H1 (cell line): Measurements from ENCODE around the gene WDR64. TPM values are rescaled to one million over a fixed set of nuclear protein-coding genes. Genes with fewer than 3 reads are reported as not detected.

Experiments used
- CTCF ChIA-PET: fragments of 300-600 bp; sonication (Branson Sonifier 250); formaldehyde crosslinking; loops from one replicate; lab custom pipeline; 2021; ENCODE audit not compliant: partially characterized antibody; lab: Charles Lee
- POLR2A ChIA-PET: fragments of 300-600 bp; sonication (Branson Sonifier 250); formaldehyde crosslinking; loops from one replicate; lab custom pipeline; 2021; ENCODE audit warnings: inconsistent platforms; ENCODE audit not compliant: partially characterized antibody; lab: Charles Lee
- DNase-seq, 2 experiments: peaks; one replicate each; pipeline versions ENCODE4 v3.0.0 to v3.0.0-alpha.2; 2010 to 2022; ENCODE audit warnings: low spot score in 2 of 2, low read depth in 1 of 2, mixed read lengths in 1 of 2
- FAIRE-seq: peaks from 2 replicates; lab custom pipeline; 2011; peaks lifted over from hg19 to GRCh38; lab: Jason Lieb, UNC
- H2AFZ ChIP-seq: 2 replicates; pipeline ENCODE4 v1.8.1; 2012; ENCODE audit warnings: low read length, inconsistent platforms
- H2AK5ac ChIP-seq: 2 replicates; pipeline ENCODE4 v1.6.1; 2013; ENCODE audit warnings: low read depth, low read length
- H2BK120ac ChIP-seq: replicated peaks from 2 replicates; pipeline ENCODE3; 2013; ENCODE audit warnings: low read depth, low read length, inconsistent platforms
- H2BK12ac ChIP-seq: 2 replicates; pipeline ENCODE4 v1.6.1; 2013; ENCODE audit warnings: low read depth, low read length
- H2BK15ac ChIP-seq: 2 replicates; pipeline ENCODE4 v1.6.1; 2013; ENCODE audit warnings: low read length
- H2BK20ac ChIP-seq: 2 replicates; pipeline ENCODE4 v1.6.1; 2013; ENCODE audit warnings: low read length
- H2BK5ac ChIP-seq: 2 replicates; pipeline ENCODE4 v1.6.1; 2013; ENCODE audit warnings: low read depth, low read length
- H3K14ac ChIP-seq: 2 replicates; pipeline ENCODE4 v1.6.1; 2013; ENCODE audit warnings: inconsistent platforms; ENCODE audit not compliant: insufficient read length
- H3K18ac ChIP-seq: 2 replicates; pipeline ENCODE4 v1.6.1; 2013; ENCODE audit warnings: low read length; ENCODE audit errors: extremely low read depth
- H3K23ac ChIP-seq: 2 replicates; pipeline ENCODE4 v1.6.1; 2013; ENCODE audit warnings: inconsistent platforms; ENCODE audit not compliant: insufficient read length
- H3K23me2 ChIP-seq: 2 replicates; pipeline ENCODE4 v1.6.1; 2013; ENCODE audit warnings: low read depth, low read length
- H3K27ac ChIP-seq: 2 replicates; pipeline ENCODE4 v1.6.1; 2011; ENCODE audit warnings: low read depth, low read length, inconsistent platforms
- H3K27me3 ChIP-seq, 4 experiments: replicated peaks in 1 of 4; 1 replicate in 1 of 4; 2 replicates in 3 of 4; pipeline versions ENCODE4 v1.6.1 to v1.8.1; 2011 to 2013; ENCODE audit warnings: low read length in 3 of 4, mild to moderate bottlenecking in 3 of 4, inconsistent platforms in 2 of 4, mixed read lengths in 2 of 4, moderate library complexity in 1 of 4; ENCODE audit not compliant: control insufficient read depth in 3 of 4, insufficient read depth in 3 of 4; ENCODE audit errors: extremely low read depth in 1 of 4
- H3K36me3 ChIP-seq, 4 experiments: 2 replicates each; pipeline versions ENCODE4 v1.6.1 to v1.8.1; 2011 to 2013; ENCODE audit warnings: mild to moderate bottlenecking in 4 of 4, low read length in 3 of 4, moderate library complexity in 2 of 4, control low read depth in 1 of 4, inconsistent platforms in 1 of 4; ENCODE audit not compliant: insufficient read depth in 4 of 4, control insufficient read depth in 2 of 4
- H3K4ac ChIP-seq: replicated peaks from 2 replicates; pipeline ENCODE3; 2013; ENCODE audit warnings: low read length, low read depth, mixed read lengths, inconsistent platforms; ENCODE audit not compliant: insufficient read length
- H3K4me1 ChIP-seq, 4 experiments: replicated peaks in 1 of 4; 1 replicate in 1 of 4; 2 replicates in 3 of 4; pipeline versions ENCODE4 v1.6.1 to v1.8.1; 2011 to 2013; ENCODE audit warnings: low read length in 3 of 4, inconsistent platforms in 2 of 4, mixed read lengths in 1 of 4; ENCODE audit not compliant: insufficient read depth in 4 of 4, control insufficient read depth in 3 of 4
- H3K4me2 ChIP-seq, 2 experiments: 2 replicates each; pipeline versions ENCODE4 v1.6.1 to v1.8.1; 2011 to 2013; ENCODE audit warnings: low read depth in 2 of 2, low read length in 2 of 2, control low read depth in 1 of 2, inconsistent platforms in 1 of 2, mild to moderate bottlenecking in 1 of 2; ENCODE audit not compliant: insufficient read depth in 1 of 2
- H3K4me3 ChIP-seq, 4 experiments: fragments of 200-600, 300-600 bp in 1 of 4; sonication (generic), shearing (Covaris generic), sonication (Bioruptor Twin) in 1 of 4; 2 replicates each; pipeline versions ENCODE4 v1.5.1 to v1.8.1; 2011 to 2016; ENCODE audit warnings: low read length in 4 of 4, low read depth in 3 of 4, control low read depth in 2 of 4, inconsistent platforms in 2 of 4, mild to moderate bottlenecking in 2 of 4, mixed read lengths in 1 of 4, moderate library complexity in 1 of 4; ENCODE audit not compliant: insufficient read depth in 2 of 4; ENCODE audit errors: extremely low read depth in 1 of 4
- H3K56ac ChIP-seq: replicated peaks from 2 replicates; pipeline ENCODE3; 2013; ENCODE audit warnings: low read depth, mild to moderate bottlenecking, mixed read lengths, low read length, inconsistent platforms; ENCODE audit not compliant: insufficient read length
- H3K79me1 ChIP-seq: 2 replicates; pipeline ENCODE4 v1.6.1; 2013; ENCODE audit warnings: low read depth, low read length, control low read depth
- H3K79me2 ChIP-seq, 2 experiments: 2 replicates each; pipeline versions ENCODE4 v1.6.1 to v1.8.1; 2012 to 2013; ENCODE audit warnings: low read length in 2 of 2, mild to moderate bottlenecking in 2 of 2, inconsistent platforms in 1 of 2; ENCODE audit not compliant: insufficient read depth in 2 of 2, control insufficient read depth in 1 of 2
- H3K9ac ChIP-seq, 4 experiments: replicated peaks in 1 of 4; 1 replicate in 1 of 4; 2 replicates in 3 of 4; pipeline versions ENCODE4 v1.6.1 to v1.8.1; 2011 to 2013; ENCODE audit warnings: low read depth in 3 of 4, low read length in 3 of 4, control low read depth in 2 of 4, mild to moderate bottlenecking in 2 of 4, moderate library complexity in 2 of 4, inconsistent platforms in 1 of 4; ENCODE audit errors: extremely low read depth in 1 of 4
- H3K9me3 ChIP-seq, 2 experiments: 2 replicates each; pipeline versions ENCODE4 v1.6.1 to v1.8.1; 2012 to 2013; ENCODE audit warnings: mild to moderate bottlenecking in 2 of 2, moderate library complexity in 2 of 2, control low read depth in 1 of 2, inconsistent platforms in 1 of 2, low read depth in 1 of 2, low read length in 1 of 2, mixed read lengths in 1 of 2; ENCODE audit not compliant: insufficient read depth in 2 of 2
- H4K20me1 ChIP-seq, 2 experiments: replicated peaks in 1 of 2; 2 replicates each; pipeline versions ENCODE3 to v1.8.1; 2011 to 2013; ENCODE audit warnings: inconsistent platforms in 2 of 2, low read length in 2 of 2, mild to moderate bottlenecking in 1 of 2; ENCODE audit not compliant: insufficient read depth in 2 of 2, control insufficient read depth in 1 of 2
- H4K5ac ChIP-seq: 2 replicates; pipeline ENCODE4 v1.6.1; 2013; ENCODE audit warnings: low read length, low read depth, mixed read lengths, inconsistent platforms; ENCODE audit not compliant: insufficient read length
- H4K8ac ChIP-seq: 2 replicates; pipeline ENCODE4 v1.8.0; 2013; ENCODE audit warnings: mild to moderate bottlenecking, moderate library complexity, low read length, inconsistent platforms; ENCODE audit not compliant: insufficient read depth; ENCODE audit errors: extremely low read depth
- H4K91ac ChIP-seq: replicated peaks from 2 replicates; pipeline ENCODE3; 2013; ENCODE audit warnings: low read length, mixed read lengths, inconsistent platforms; ENCODE audit not compliant: insufficient read length
- ASH2L ChIP-seq: fragments of 200-600, 300-600 bp; sonication (generic); IDR thresholded peaks from one replicate; pipeline ENCODE4 v1.7.1; 2017; ENCODE audit warnings: low read length
- CHD2 ChIP-seq: IDR thresholded peaks from 2 replicates; pipeline ENCODE4 v1.6.1; 2012; ENCODE audit warnings: low read length, improper control_type of control experiment
- EGR1 ChIP-seq: IDR thresholded peaks from 2 replicates; pipeline ENCODE4 v1.6.1; 2011; ENCODE audit warnings: low read depth, low read length, borderline replicate concordance
- EP300 ChIP-seq, 2 experiments: IDR thresholded peaks; 1 replicate in 1 of 2; 2 replicates in 1 of 2; pipeline ENCODE4 v1.6.1; 2011 to 2012; ENCODE audit warnings: low read depth in 2 of 2, low read length in 2 of 2, mild to moderate bottlenecking in 2 of 2, borderline replicate concordance in 1 of 2, inconsistent platforms in 1 of 2, moderate library complexity in 1 of 2
- EZH2 ChIP-seq: fragments of 200-600 bp; sonication (generic); IDR thresholded peaks from 2 replicates; pipeline ENCODE4 v1.7.1; 2012; ENCODE audit warnings: low read depth, mild to moderate bottlenecking, moderate library complexity, low read length, inconsistent platforms; ENCODE audit not compliant: severe bottlenecking
- JUN ChIP-seq: IDR thresholded peaks from 2 replicates; pipeline ENCODE4 v1.6.1; 2011; ENCODE audit warnings: low read depth, mild to moderate bottlenecking, improper control_type of control experiment, low read length
- MAX ChIP-seq: IDR thresholded peaks from 2 replicates; pipeline ENCODE4 v1.6.1; 2012; ENCODE audit warnings: inconsistent platforms
- RAD21 ChIP-seq, 2 experiments: IDR thresholded peaks in 1 of 2; conservative IDR thresholded peaks in 1 of 2; 2 replicates each; pipeline ENCODE4 v1.6.1; 2011; ENCODE audit warnings: low read depth in 2 of 2, low read length in 2 of 2, improper control_type of control experiment in 1 of 2, inconsistent platforms in 1 of 2, mild to moderate bottlenecking in 1 of 2, moderate library complexity in 1 of 2
- RBBP5 ChIP-seq: IDR thresholded peaks from 2 replicates; pipeline ENCODE4 v1.7.1; 2012; ENCODE audit warnings: low read depth, mild to moderate bottlenecking, inconsistent platforms, low read length, moderate library complexity, borderline replicate concordance
- SAP30 ChIP-seq: fragments of 300-600 bp; sonication (generic); IDR thresholded peaks from 2 replicates; pipeline ENCODE4 v1.7.1; 2012; ENCODE audit warnings: low read length, moderate library complexity, mild to moderate bottlenecking, inconsistent platforms; ENCODE audit not compliant: insufficient read depth, insufficient replicate concordance
- SIRT6 ChIP-seq: IDR thresholded peaks from one replicate; pipeline ENCODE4 v1.7.1; 2012; ENCODE audit warnings: low read length, inconsistent platforms
- SRF ChIP-seq: IDR thresholded peaks from 2 replicates; pipeline ENCODE4 v1.6.1; 2011; ENCODE audit warnings: mild to moderate bottlenecking, low read depth, low read length, moderate library complexity
- TAF1 ChIP-seq: IDR thresholded peaks from 2 replicates; pipeline ENCODE4 v1.6.1; 2011; ENCODE audit warnings: mild to moderate bottlenecking, low read depth, low read length
- TBP ChIP-seq: IDR thresholded peaks from 2 replicates; pipeline ENCODE4 v1.6.1; 2011; ENCODE audit warnings: low read depth, low read length, improper control_type of control experiment
- TEAD4 ChIP-seq: IDR thresholded peaks from 2 replicates; pipeline ENCODE4 v1.6.1; 2012; ENCODE audit warnings: low read depth, low read length, inconsistent platforms, mixed read lengths
- WGBS, 2 experiments: shearing (Covaris generic) in 1 of 2; methylation state at CpG; one replicate each; pipeline versions ENCODE4 v1.1.6 to v1.1.7; 2013 to 2015; ENCODE audit warnings: low lambda C conversion rate in 2 of 2, mixed read lengths in 2 of 2, inconsistent platforms in 1 of 2, low coverage in 1 of 2, missing lambda C conversion rate in 1 of 2; ENCODE audit not compliant: insufficient replicate concordance in 2 of 2, insufficient coverage in 1 of 2, insufficient read length in 1 of 2; ENCODE audit errors: extremely low coverage in 1 of 2, missing lambda C conversion rate in 1 of 2; 5-methylcytosine and 5-hydroxymethylcytosine counted together
- polyA plus RNA-seq, 7 experiments: library from polyadenylated mRNA; depleted of rRNA in 3 of 7; stranded (reverse) in 5 of 7; unstranded in 2 of 7; fragments of >200 nt in 5 of 7; fragments of 200-250 nt in 2 of 7; gene quantifications; 1 replicate in 5 of 7; 2 replicates in 1 of 7; 4 replicates in 1 of 7; pipeline versions ENCODE4 v1.2.1 to v1.2.3, GENCODE V29; 2011 to 2013; ENCODE audit warnings: missing spikeins in 2 of 7, mixed read lengths in 2 of 7
- total RNA-seq: library from RNA; stranded (reverse); fragmentation: NEBNext Ultra II Directional; extraction: Animal tissue kit (Norgen Biotek cat#: 25700); gene quantifications from 2 replicates; pipeline ENCODE4 v1.2.1, GENCODE V29; 2021

The WDR64 gene
- total and polyA plus RNA-seq, 2 of the 8 experiments (the other 6 are each of a cell fraction or from before 2014, with no cell fraction given) = 0.02 TPM; not detected in 1

DNA sequence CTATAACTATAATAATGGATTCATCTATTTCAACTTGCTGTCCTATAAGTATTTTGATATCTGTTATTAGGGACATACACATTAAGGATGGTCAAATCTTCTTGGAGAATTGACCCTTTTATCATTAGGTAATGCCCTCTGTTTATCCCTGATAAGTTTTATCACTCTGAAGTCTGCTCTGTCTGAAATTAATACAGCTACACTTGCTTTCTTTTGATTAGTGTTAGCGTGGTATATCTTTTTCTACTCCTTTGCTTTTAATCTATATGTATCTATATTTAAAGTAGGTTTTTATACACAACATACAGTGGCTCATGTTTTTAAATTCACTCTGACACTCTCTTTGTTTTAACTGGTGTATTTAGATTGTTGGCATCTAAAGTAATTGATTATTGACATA, 126.0 kb downstream of the WDR64 start:
- no peak overlapping the region for H3K18ac ChIP-seq
- H2AFZ ChIP-seq = no peak overlapping the region
- no peak overlapping the region for H3K27ac ChIP-seq
- H3K79me1 ChIP-seq = no peaks in the 10 kb centered on the region
- H4K5ac ChIP-seq = no peak overlapping the region
- H4K91ac ChIP-seq = no peak overlapping the region
- H2BK5ac ChIP-seq = no peak overlapping the region
- H3K4me2 ChIP-seq = no peak overlapping the region
- H3K23ac ChIP-seq = no peak overlapping the region
- ChIA-PET POLR2A (no interaction called here), CTCF (no interaction called here)
- no peak overlapping the region for H2AK5ac ChIP-seq
- H2BK20ac ChIP-seq = no peak overlapping the region
- WGBS, 2 experiments = 82% methylated on average over 1 of the region's 1 CpG; no CpG with 5 or more reads in 1 of the 2 experiments
- DNase-seq = no peak
- H2BK15ac ChIP-seq = no peak overlapping the region
- H3K36me3 ChIP-seq = no peaks in the 10 kb centered on the region
- no peaks in the 10 kb centered on the region for H3K9me3 ChIP-seq
- H3K4me3 ChIP-seq = no peak overlapping the region
- no peak overlapping the region for H2BK120ac ChIP-seq
- H3K79me2 ChIP-seq = no peaks in the 10 kb centered on the region
- no peaks in the 10 kb centered on the region for H3K23me2 ChIP-seq
- no peak overlapping the region for H4K8ac ChIP-seq
- no peaks in the 10 kb centered on the region for H3K4me1 ChIP-seq
- no peak overlapping the region for H3K4ac ChIP-seq
- no peaks in the 10 kb centered on the region for H4K20me1 ChIP-seq
- no peak for FAIRE-seq
- H2BK12ac ChIP-seq = no peak overlapping the region
- no peak overlapping the region for H3K9ac ChIP-seq
- no peaks in the 10 kb centered on the region for H3K27me3 ChIP-seq
- H3K14ac ChIP-seq = no peak overlapping the region
- H3K56ac ChIP-seq = no peak overlapping the region
- TF ChIP-seq RAD21 (IDR thresholded peaks at IDR 0.05 in 1 of 2, conservative IDR thresholded peaks at IDR 0.05 in 1 of 2; ENCODE audit: low read depth in 2 of 2, low read length in 2 of 2) = no peak
- TF ChIP-seq EP300 (IDR thresholded peaks at IDR 0.05; ENCODE audit: borderline replicate concordance in 1 of 2, low read depth in 2 of 2, low read length in 2 of 2) = no peak
- TF ChIP-seq EZH2 = no peak
- TF ChIP-seq SAP30 = no peak
- TF ChIP-seq TEAD4 = no peak
- no peak for TF ChIP-seq SIRT6
- no peak for TF ChIP-seq MAX
- no peak for TF ChIP-seq RBBP5
- TF ChIP-seq JUN = no peak
- TF ChIP-seq CHD2 = no peak
- TF ChIP-seq EGR1 = no peak
- TF ChIP-seq TAF1 = no peak
- TF ChIP-seq TBP = no peak
- no peak for TF ChIP-seq SRF
- no peak for TF ChIP-seq ASH2L
